Measurements from ENCODE around the gene CDCA8. TPM values are rescaled to one million over a fixed set of nuclear protein-coding genes. Genes with fewer than 3 reads are reported as not detected.
"Not testable (repeated sequence)": the region's sequence is repeated elsewhere in the genome, so short reads cannot be mapped to it uniquely, and the experiment has no call there.

The CDCA8 gene
- total RNA-seq, 1 experiment from 2014 or later = 48.5 TPM

- H3K27ac ChIP-seq (ENCODE audit: insufficient read length, low read depth, low read length); H4K5ac ChIP-seq (ENCODE audit: insufficient read length, low read depth, low read length); H3K14ac ChIP-seq (ENCODE audit: insufficient read depth, low read length); H3K27me3 ChIP-seq (ENCODE audit: insufficient read depth, low read length); H3K79me1 ChIP-seq (ENCODE audit: insufficient read depth, low read depth, low read length, poor library complexity, severe bottlenecking); H3K9ac ChIP-seq (ENCODE audit: extremely low read depth, insufficient read length, low read length); DNase-seq; H3K4me1 Mint-ChIP-seq; H3K4ac ChIP-seq (ENCODE audit: low read depth, low read length); H3K4me3 Mint-ChIP-seq; H3K56ac ChIP-seq (ENCODE audit: insufficient read length, low read depth, low read length); H3K23me2 ChIP-seq (ENCODE audit: insufficient read length, low read depth, low read length, poor library complexity, severe bottlenecking); H2BK120ac ChIP-seq (ENCODE audit: low read depth, low read length, poor library complexity, severe bottlenecking); H4K8ac ChIP-seq (replicated peaks; ENCODE audit: insufficient read length, low read depth, low read length); H3K4me2 ChIP-seq (ENCODE audit: insufficient read depth, insufficient read length, low read length); H4K91ac ChIP-seq (ENCODE audit: insufficient read length, low read depth, low read length); H2AK5ac ChIP-seq (ENCODE audit: insufficient read length, low read length); H3K79me2 ChIP-seq (ENCODE audit: insufficient read depth, low read length); H3K4me1 ChIP-seq (ENCODE audit: insufficient read depth, low read length); H2BK15ac ChIP-seq (ENCODE audit: low read depth, low read length); H3T11ph ChIP-seq (ENCODE audit: low read length); H3K27ac Mint-ChIP-seq; H2BK12ac ChIP-seq (ENCODE audit: insufficient read length, low read depth, low read length); H3K9me3 Mint-ChIP-seq; H3K9me3 ChIP-seq (ENCODE audit: control insufficient read depth, low read depth, low read length); H2AFZ ChIP-seq (ENCODE audit: low read length); H3K23ac ChIP-seq (ENCODE audit: insufficient read length, low read depth, low read length); H3K18ac ChIP-seq (ENCODE audit: insufficient read length, low read depth, low read length); H2BK20ac ChIP-seq (ENCODE audit: low read depth, low read length, poor library complexity, severe bottlenecking); H3K36me3 Mint-ChIP-seq (ENCODE audit: insufficient read depth in 1 of 3, low read depth in 3 of 3); H4K20me1 ChIP-seq (ENCODE audit: control insufficient read depth, insufficient read depth, insufficient read length); H2BK5ac ChIP-seq (ENCODE audit: insufficient read length, low read length): not testable (repeated sequence)
- peaks cover 69% of the 10 kb centered on the region for H3K27me3 Mint-ChIP-seq (ENCODE audit: low read depth)
- no CpG with 5 or more reads among the region's 4 CpGs for WGBS (ENCODE audit: extremely low coverage, insufficient read length, low lambda C conversion rate)
Measured at GRCh38 chr1:37738619-37739018, 46.3 kb downstream of the CDCA8 start.
